ENCODE data around the gene KLF6. TPM values are rescaled to one million over a fixed set of nuclear protein-coding genes. Genes with fewer than 3 reads are reported as not detected.

The KLF6 gene
- total RNA-seq, 1 donor from 2014 or later: 330 TPM

DNA sequence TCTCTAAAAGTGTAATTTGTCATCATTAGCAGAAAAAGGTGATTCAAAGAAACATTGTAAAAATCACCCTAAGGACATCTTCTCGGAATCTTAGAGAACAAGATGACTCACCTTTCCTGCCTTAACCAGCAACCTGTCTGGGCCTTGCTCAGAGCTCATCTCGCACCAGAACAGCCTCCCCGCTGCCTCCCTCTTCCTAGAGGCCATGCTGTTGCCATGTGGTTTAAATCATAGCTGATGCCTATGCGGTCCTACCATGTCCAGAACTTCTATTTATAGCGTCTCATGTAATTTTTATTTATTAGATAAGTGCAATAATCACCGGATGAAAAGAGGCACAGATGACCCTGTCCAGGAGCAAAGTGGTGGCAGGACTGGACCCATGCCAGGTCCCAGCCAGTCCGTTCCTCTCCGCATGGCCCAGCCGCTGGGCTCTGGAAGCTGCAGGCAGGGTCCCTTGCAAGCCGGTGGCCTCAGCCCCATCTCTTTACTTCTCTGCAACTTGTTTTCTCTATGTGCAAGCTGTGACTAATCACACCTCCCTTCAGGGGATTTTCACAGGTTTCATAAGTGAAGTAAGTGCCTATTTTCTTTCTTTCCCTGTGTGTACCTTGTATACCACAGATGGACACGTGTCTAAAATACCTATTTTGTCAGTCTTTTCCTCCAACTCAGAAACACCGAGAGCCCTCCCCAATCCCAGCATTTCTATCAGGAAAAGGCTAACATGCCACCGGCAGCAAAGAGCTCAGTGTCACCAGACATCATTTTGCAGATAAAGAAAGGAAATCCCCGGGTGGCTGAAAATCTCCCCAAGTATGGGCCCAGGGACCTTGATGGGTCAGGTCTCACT lies 27.1 kb downstream of the KLF6 start:
- H3K4me1 Mint-ChIP-seq (ENCODE audit: low read depth): peaks cover 46% of the 10 kb centered on the region
- H3K27me3 Mint-ChIP-seq (ENCODE audit: low read depth): no peaks in the 10 kb centered on the region
- H3K27ac Mint-ChIP-seq (ENCODE audit: unreplicated experiment): no peak overlapping the region
- H3K4me3 Mint-ChIP-seq (ENCODE audit: unreplicated experiment): no peak overlapping the region
- DNase-seq (ENCODE audit: low spot score): no peak
- TF ChIP-seq, protein P1, sequence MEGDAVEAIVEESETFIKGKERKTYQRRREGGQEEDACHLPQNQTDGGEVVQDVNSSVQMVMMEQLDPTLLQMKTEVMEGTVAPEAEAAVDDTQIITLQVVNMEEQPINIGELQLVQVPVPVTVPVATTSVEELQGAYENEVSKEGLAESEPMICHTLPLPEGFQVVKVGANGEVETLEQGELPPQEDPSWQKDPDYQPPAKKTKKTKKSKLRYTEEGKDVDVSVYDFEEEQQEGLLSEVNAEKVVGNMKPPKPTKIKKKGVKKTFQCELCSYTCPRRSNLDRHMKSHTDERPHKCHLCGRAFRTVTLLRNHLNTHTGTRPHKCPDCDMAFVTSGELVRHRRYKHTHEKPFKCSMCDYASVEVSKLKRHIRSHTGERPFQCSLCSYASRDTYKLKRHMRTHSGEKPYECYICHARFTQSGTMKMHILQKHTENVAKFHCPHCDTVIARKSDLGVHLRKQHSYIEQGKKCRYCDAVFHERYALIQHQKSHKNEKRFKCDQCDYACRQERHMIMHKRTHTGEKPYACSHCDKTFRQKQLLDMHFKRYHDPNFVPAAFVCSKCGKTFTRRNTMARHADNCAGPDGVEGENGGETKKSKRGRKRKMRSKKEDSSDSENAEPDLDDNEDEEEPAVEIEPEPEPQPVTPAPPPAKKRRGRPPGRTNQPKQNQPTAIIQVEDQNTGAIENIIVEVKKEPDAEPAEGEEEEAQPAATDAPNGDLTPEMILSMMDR (IDR thresholded peaks at IDR 0.05): no peak
- no peaks in the 10 kb centered on the region for H3K9me3 Mint-ChIP-seq (ENCODE audit: low read depth)
- no peaks in the 10 kb centered on the region for H3K36me3 Mint-ChIP-seq (ENCODE audit: low read depth)

DNA sequence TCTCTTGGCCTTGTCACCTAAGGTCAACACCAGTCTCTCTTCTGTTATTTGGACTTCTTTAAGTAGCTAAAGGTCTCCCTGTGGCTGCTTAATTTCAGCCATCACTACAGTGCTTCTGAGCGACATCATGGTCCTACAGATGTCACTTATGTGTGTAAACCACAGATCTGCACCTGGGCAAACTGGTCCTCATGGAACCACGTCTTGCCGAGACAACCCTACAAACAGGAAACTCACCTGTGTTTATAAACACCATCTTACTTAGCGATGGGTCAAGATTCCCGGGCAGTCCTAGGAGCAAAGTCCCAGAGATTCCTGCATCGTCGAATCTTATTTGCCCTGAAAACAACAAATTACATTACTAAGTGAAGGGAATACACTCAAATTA lies 27.8 kb downstream of the KLF6 start:
- H3K36me3 Mint-ChIP-seq (ENCODE audit: low read depth): no peaks in the 10 kb centered on the region
- no peak for DNase-seq (ENCODE audit: low spot score)
- no peak overlapping the region for H3K27ac Mint-ChIP-seq (ENCODE audit: unreplicated experiment)
- H3K4me1 Mint-ChIP-seq (ENCODE audit: low read depth): peaks cover 41% of the 10 kb centered on the region
- no peaks in the 10 kb centered on the region for H3K27me3 Mint-ChIP-seq (ENCODE audit: low read depth)
- no peak overlapping the region for H3K4me3 Mint-ChIP-seq (ENCODE audit: unreplicated experiment)
- TF ChIP-seq, protein P1 (IDR thresholded peaks at IDR 0.05): no peak
- H3K9me3 Mint-ChIP-seq (ENCODE audit: low read depth): no peaks in the 10 kb centered on the region

DNA sequence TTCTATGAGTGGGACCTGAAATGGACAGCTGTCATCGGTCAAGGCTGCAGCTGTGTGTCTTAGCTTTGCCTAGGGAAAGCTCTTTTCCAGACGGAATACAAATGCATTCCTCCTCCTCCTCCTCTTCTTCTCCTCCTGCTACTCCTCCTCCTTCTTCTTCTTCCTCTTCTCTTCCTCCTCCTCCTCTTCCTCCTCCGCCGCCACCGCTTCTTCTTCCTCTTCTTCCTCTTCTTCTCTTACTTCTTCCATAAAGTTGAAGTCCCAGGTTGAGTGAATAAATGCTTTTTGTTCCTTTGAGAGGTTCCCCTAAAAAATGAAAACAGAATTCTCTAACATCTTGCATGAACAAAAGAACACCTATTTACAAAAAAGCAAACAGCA lies 28.7 kb downstream of the KLF6 start:
- Mint-ChIP-seq H3K36me3 (ENCODE audit: low read depth) (no peaks in the 10 kb centered on the region), H3K27ac (ENCODE audit: unreplicated experiment) (no peak overlapping the region), H3K4me1 (ENCODE audit: low read depth) (peaks cover 32% of the 10 kb centered on the region), H3K4me3 (ENCODE audit: unreplicated experiment) (no peak overlapping the region), H3K27me3 (ENCODE audit: low read depth) (no peaks in the 10 kb centered on the region), H3K9me3 (ENCODE audit: low read depth) (no peaks in the 10 kb centered on the region)
- DNase-seq (ENCODE audit: low spot score): no peak
- TF ChIP-seq, protein P1 (IDR thresholded peaks at IDR 0.05): no peak

DNA sequence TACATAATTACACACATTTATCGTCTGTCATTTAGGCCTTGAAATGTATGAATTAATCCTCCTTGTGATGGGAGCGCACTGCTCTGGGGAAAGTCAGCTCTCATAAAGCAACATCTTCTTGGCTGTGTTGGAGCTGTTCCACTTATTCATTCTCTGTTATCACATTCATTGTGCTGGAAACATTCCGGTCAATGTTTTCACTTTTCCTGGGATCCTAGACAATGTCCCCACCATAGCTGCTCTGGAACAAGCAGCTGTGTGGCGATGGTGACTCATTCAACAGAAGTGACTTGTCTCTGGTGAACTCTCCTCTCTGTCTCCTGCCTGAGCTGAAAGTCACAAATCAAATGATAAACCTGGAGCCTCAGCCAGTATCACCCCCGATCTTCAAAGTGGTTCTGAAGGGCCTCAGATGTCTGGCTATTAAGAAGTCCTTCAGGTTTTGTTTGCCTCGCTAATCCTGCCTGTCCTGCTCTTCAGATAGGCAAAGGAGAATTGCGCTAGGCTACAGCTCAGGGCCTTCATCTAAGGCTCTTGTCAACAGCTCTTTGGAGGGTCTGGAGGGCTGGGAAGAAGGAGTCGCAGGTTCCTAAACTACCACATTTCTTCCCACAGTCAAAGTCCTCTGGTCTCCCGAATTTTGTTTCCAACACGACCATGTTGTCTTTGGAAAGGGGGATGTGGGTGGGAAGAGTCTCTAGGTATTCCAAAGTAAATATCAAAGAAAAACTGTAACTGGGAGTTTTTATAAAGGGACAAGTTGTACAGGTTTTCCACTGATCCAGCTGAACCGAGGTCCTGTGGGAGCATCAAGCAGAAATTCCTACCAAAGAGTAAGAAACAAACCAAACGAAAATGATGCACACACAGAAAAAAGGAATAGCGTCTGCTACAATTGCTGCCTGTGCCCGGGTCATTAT lies 29.3 kb downstream of the KLF6 start:
- peak overlapping the region; percentile 93 for H3K27ac Mint-ChIP-seq (ENCODE audit: unreplicated experiment)
- no peak for DNase-seq (ENCODE audit: low spot score)

More for the DNA sequence above, 29.3 kb downstream of the KLF6 start:
- TF ChIP-seq, protein P1 (IDR thresholded peaks at IDR 0.05): no peak
- no peaks in the 10 kb centered on the region for H3K9me3 Mint-ChIP-seq (ENCODE audit: low read depth)
- no peaks in the 10 kb centered on the region for H3K36me3 Mint-ChIP-seq (ENCODE audit: low read depth)
- H3K4me3 Mint-ChIP-seq (ENCODE audit: unreplicated experiment): no peak overlapping the region
- no peaks in the 10 kb centered on the region for H3K27me3 Mint-ChIP-seq (ENCODE audit: low read depth)
- H3K4me1 Mint-ChIP-seq (ENCODE audit: low read depth): peaks cover 33% of the 10 kb centered on the region
